H1 (cell line): ENCODE measurements around the gene CHD6. TPM values are rescaled to one million over a fixed set of nuclear protein-coding genes. Genes with fewer than 3 reads are reported as not detected.

Experiments
- CTCF ChIA-PET: fragments of 300-600 bp; sonication (Branson Sonifier 250); formaldehyde crosslinking; loops from one replicate; lab custom pipeline; 2021; ENCODE audit not compliant: partially characterized antibody; lab: Charles Lee
- POLR2A ChIA-PET: fragments of 300-600 bp; sonication (Branson Sonifier 250); formaldehyde crosslinking; loops from one replicate; lab custom pipeline; 2021; ENCODE audit warnings: inconsistent platforms; ENCODE audit not compliant: partially characterized antibody; lab: Charles Lee
- DNase-seq, 2 experiments: peaks; one replicate each; pipeline versions ENCODE4 v3.0.0 to v3.0.0-alpha.2; 2010 to 2022; ENCODE audit warnings: low spot score in 2 of 2, low read depth in 1 of 2, mixed read lengths in 1 of 2
- FAIRE-seq: peaks from 2 replicates; lab custom pipeline; 2011; peaks lifted over from hg19 to GRCh38; lab: Jason Lieb, UNC
- H2AFZ ChIP-seq: 2 replicates; pipeline ENCODE4 v1.8.1; 2012; ENCODE audit warnings: low read length, inconsistent platforms
- H2AK5ac ChIP-seq: 2 replicates; pipeline ENCODE4 v1.6.1; 2013; ENCODE audit warnings: low read depth, low read length
- H2BK120ac ChIP-seq: replicated peaks from 2 replicates; pipeline ENCODE3; 2013; ENCODE audit warnings: low read depth, low read length, inconsistent platforms
- H2BK12ac ChIP-seq: 2 replicates; pipeline ENCODE4 v1.6.1; 2013; ENCODE audit warnings: low read depth, low read length
- H2BK15ac ChIP-seq: 2 replicates; pipeline ENCODE4 v1.6.1; 2013; ENCODE audit warnings: low read length
- H2BK20ac ChIP-seq: 2 replicates; pipeline ENCODE4 v1.6.1; 2013; ENCODE audit warnings: low read length
- H2BK5ac ChIP-seq: 2 replicates; pipeline ENCODE4 v1.6.1; 2013; ENCODE audit warnings: low read depth, low read length
- H3K14ac ChIP-seq: 2 replicates; pipeline ENCODE4 v1.6.1; 2013; ENCODE audit warnings: inconsistent platforms; ENCODE audit not compliant: insufficient read length
- H3K18ac ChIP-seq: 2 replicates; pipeline ENCODE4 v1.6.1; 2013; ENCODE audit warnings: low read length; ENCODE audit errors: extremely low read depth
- H3K23ac ChIP-seq: 2 replicates; pipeline ENCODE4 v1.6.1; 2013; ENCODE audit warnings: inconsistent platforms; ENCODE audit not compliant: insufficient read length
- H3K23me2 ChIP-seq: 2 replicates; pipeline ENCODE4 v1.6.1; 2013; ENCODE audit warnings: low read depth, low read length
- H3K27ac ChIP-seq: 2 replicates; pipeline ENCODE4 v1.6.1; 2011; ENCODE audit warnings: low read depth, low read length, inconsistent platforms
- H3K27me3 ChIP-seq, 4 experiments: replicated peaks in 1 of 4; 1 replicate in 1 of 4; 2 replicates in 3 of 4; pipeline versions ENCODE4 v1.6.1 to v1.8.1; 2011 to 2013; ENCODE audit warnings: low read length in 3 of 4, mild to moderate bottlenecking in 3 of 4, inconsistent platforms in 2 of 4, mixed read lengths in 2 of 4, moderate library complexity in 1 of 4; ENCODE audit not compliant: control insufficient read depth in 3 of 4, insufficient read depth in 3 of 4; ENCODE audit errors: extremely low read depth in 1 of 4
- H3K36me3 ChIP-seq, 4 experiments: 2 replicates each; pipeline versions ENCODE4 v1.6.1 to v1.8.1; 2011 to 2013; ENCODE audit warnings: mild to moderate bottlenecking in 4 of 4, low read length in 3 of 4, moderate library complexity in 2 of 4, control low read depth in 1 of 4, inconsistent platforms in 1 of 4; ENCODE audit not compliant: insufficient read depth in 4 of 4, control insufficient read depth in 2 of 4
- H3K4ac ChIP-seq: replicated peaks from 2 replicates; pipeline ENCODE3; 2013; ENCODE audit warnings: low read length, low read depth, mixed read lengths, inconsistent platforms; ENCODE audit not compliant: insufficient read length
- H3K4me1 ChIP-seq, 4 experiments: replicated peaks in 1 of 4; 1 replicate in 1 of 4; 2 replicates in 3 of 4; pipeline versions ENCODE4 v1.6.1 to v1.8.1; 2011 to 2013; ENCODE audit warnings: low read length in 3 of 4, inconsistent platforms in 2 of 4, mixed read lengths in 1 of 4; ENCODE audit not compliant: insufficient read depth in 4 of 4, control insufficient read depth in 3 of 4
- H3K4me2 ChIP-seq, 2 experiments: 2 replicates each; pipeline versions ENCODE4 v1.6.1 to v1.8.1; 2011 to 2013; ENCODE audit warnings: low read depth in 2 of 2, low read length in 2 of 2, control low read depth in 1 of 2, inconsistent platforms in 1 of 2, mild to moderate bottlenecking in 1 of 2; ENCODE audit not compliant: insufficient read depth in 1 of 2
- H3K4me3 ChIP-seq, 4 experiments: fragments of 200-600, 300-600 bp in 1 of 4; sonication (generic), shearing (Covaris generic), sonication (Bioruptor Twin) in 1 of 4; 2 replicates each; pipeline versions ENCODE4 v1.5.1 to v1.8.1; 2011 to 2016; ENCODE audit warnings: low read length in 4 of 4, low read depth in 3 of 4, control low read depth in 2 of 4, inconsistent platforms in 2 of 4, mild to moderate bottlenecking in 2 of 4, mixed read lengths in 1 of 4, moderate library complexity in 1 of 4; ENCODE audit not compliant: insufficient read depth in 2 of 4; ENCODE audit errors: extremely low read depth in 1 of 4
- H3K56ac ChIP-seq: replicated peaks from 2 replicates; pipeline ENCODE3; 2013; ENCODE audit warnings: low read depth, mild to moderate bottlenecking, mixed read lengths, low read length, inconsistent platforms; ENCODE audit not compliant: insufficient read length
- H3K79me1 ChIP-seq: 2 replicates; pipeline ENCODE4 v1.6.1; 2013; ENCODE audit warnings: low read depth, low read length, control low read depth
- H3K79me2 ChIP-seq, 2 experiments: 2 replicates each; pipeline versions ENCODE4 v1.6.1 to v1.8.1; 2012 to 2013; ENCODE audit warnings: low read length in 2 of 2, mild to moderate bottlenecking in 2 of 2, inconsistent platforms in 1 of 2; ENCODE audit not compliant: insufficient read depth in 2 of 2, control insufficient read depth in 1 of 2
- H3K9ac ChIP-seq, 4 experiments: replicated peaks in 1 of 4; 1 replicate in 1 of 4; 2 replicates in 3 of 4; pipeline versions ENCODE4 v1.6.1 to v1.8.1; 2011 to 2013; ENCODE audit warnings: low read depth in 3 of 4, low read length in 3 of 4, control low read depth in 2 of 4, mild to moderate bottlenecking in 2 of 4, moderate library complexity in 2 of 4, inconsistent platforms in 1 of 4; ENCODE audit errors: extremely low read depth in 1 of 4
- H3K9me3 ChIP-seq, 2 experiments: 2 replicates each; pipeline versions ENCODE4 v1.6.1 to v1.8.1; 2012 to 2013; ENCODE audit warnings: mild to moderate bottlenecking in 2 of 2, moderate library complexity in 2 of 2, control low read depth in 1 of 2, inconsistent platforms in 1 of 2, low read depth in 1 of 2, low read length in 1 of 2, mixed read lengths in 1 of 2; ENCODE audit not compliant: insufficient read depth in 2 of 2
- H4K20me1 ChIP-seq, 2 experiments: replicated peaks in 1 of 2; 2 replicates each; pipeline versions ENCODE3 to v1.8.1; 2011 to 2013; ENCODE audit warnings: inconsistent platforms in 2 of 2, low read length in 2 of 2, mild to moderate bottlenecking in 1 of 2; ENCODE audit not compliant: insufficient read depth in 2 of 2, control insufficient read depth in 1 of 2
- H4K5ac ChIP-seq: 2 replicates; pipeline ENCODE4 v1.6.1; 2013; ENCODE audit warnings: low read length, low read depth, mixed read lengths, inconsistent platforms; ENCODE audit not compliant: insufficient read length
- H4K8ac ChIP-seq: 2 replicates; pipeline ENCODE4 v1.8.0; 2013; ENCODE audit warnings: mild to moderate bottlenecking, moderate library complexity, low read length, inconsistent platforms; ENCODE audit not compliant: insufficient read depth; ENCODE audit errors: extremely low read depth
- H4K91ac ChIP-seq: replicated peaks from 2 replicates; pipeline ENCODE3; 2013; ENCODE audit warnings: low read length, mixed read lengths, inconsistent platforms; ENCODE audit not compliant: insufficient read length
- RAD21 ChIP-seq, 2 experiments: IDR thresholded peaks in 1 of 2; conservative IDR thresholded peaks in 1 of 2; 2 replicates each; pipeline ENCODE4 v1.6.1; 2011; ENCODE audit warnings: low read depth in 2 of 2, low read length in 2 of 2, improper control_type of control experiment in 1 of 2, inconsistent platforms in 1 of 2, mild to moderate bottlenecking in 1 of 2, moderate library complexity in 1 of 2
- USF2 ChIP-seq: IDR thresholded peaks from 2 replicates; pipeline ENCODE4 v1.6.1; 2011; ENCODE audit warnings: low read length, improper control_type of control experiment
- WGBS, 2 experiments: shearing (Covaris generic) in 1 of 2; methylation state at CpG; one replicate each; pipeline versions ENCODE4 v1.1.6 to v1.1.7; 2013 to 2015; ENCODE audit warnings: low lambda C conversion rate in 2 of 2, mixed read lengths in 2 of 2, inconsistent platforms in 1 of 2, low coverage in 1 of 2, missing lambda C conversion rate in 1 of 2; ENCODE audit not compliant: insufficient replicate concordance in 2 of 2, insufficient coverage in 1 of 2, insufficient read length in 1 of 2; ENCODE audit errors: extremely low coverage in 1 of 2, missing lambda C conversion rate in 1 of 2; 5-methylcytosine and 5-hydroxymethylcytosine counted together
- polyA plus RNA-seq, 7 experiments: library from polyadenylated mRNA; depleted of rRNA in 3 of 7; stranded (reverse) in 5 of 7; unstranded in 2 of 7; fragments of >200 nt in 5 of 7; fragments of 200-250 nt in 2 of 7; gene quantifications; 1 replicate in 5 of 7; 2 replicates in 1 of 7; 4 replicates in 1 of 7; pipeline versions ENCODE4 v1.2.1 to v1.2.3, GENCODE V29; 2011 to 2013; ENCODE audit warnings: missing spikeins in 2 of 7, mixed read lengths in 2 of 7
- total RNA-seq: library from RNA; stranded (reverse); fragmentation: NEBNext Ultra II Directional; extraction: Animal tissue kit (Norgen Biotek cat#: 25700); gene quantifications from 2 replicates; pipeline ENCODE4 v1.2.1, GENCODE V29; 2021

CHD6 gene
- total and polyA plus RNA-seq, 2 of the 8 experiments (the other 6 are each of a cell fraction or from before 2014, with no cell fraction given): 11.1 to 62.9 TPM

DNA sequence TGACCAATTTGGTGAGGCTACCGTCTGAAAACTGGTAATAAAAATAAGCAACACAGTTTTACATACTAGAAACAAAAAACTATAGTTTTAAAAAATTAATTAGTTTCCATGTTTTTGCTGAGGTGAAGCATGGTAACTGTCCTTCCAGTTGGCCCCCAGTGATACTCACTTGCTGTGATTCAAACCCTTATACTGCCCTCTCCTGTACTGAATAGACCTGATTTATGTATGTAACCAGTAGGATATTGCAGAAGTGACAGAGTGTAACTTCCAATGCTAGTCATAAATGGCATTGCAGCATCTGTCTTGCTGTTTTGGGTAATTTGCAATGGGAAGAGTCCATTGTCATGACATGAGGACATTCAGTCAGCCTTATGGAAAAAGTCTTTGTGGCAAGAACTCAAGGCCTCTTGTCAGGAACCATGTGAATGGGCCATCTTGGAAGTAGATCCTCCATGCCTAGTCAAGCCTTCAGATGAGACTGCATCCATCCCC is 8.9 kb upstream of the CHD6 start:
- no peak overlapping the region for H4K8ac ChIP-seq

More for the DNA sequence above, 8.9 kb upstream of the CHD6 start:
- H3K4me1 ChIP-seq: peaks cover 0 to 3% (median 0%) of the 10 kb centered on the region in 4 experiments; a peak in 1 of 7 replicates
- H3K4ac ChIP-seq: no peak overlapping the region
- H3K9me3 ChIP-seq: no peaks in the 10 kb centered on the region
- no peaks in the 10 kb centered on the region for H4K20me1 ChIP-seq
- H3K79me1 ChIP-seq: no peaks in the 10 kb centered on the region
- H2AFZ ChIP-seq: no peak overlapping the region
- H3K14ac ChIP-seq: no peak overlapping the region
- no peak overlapping the region for H2BK15ac ChIP-seq
- no peaks in the 10 kb centered on the region for H3K36me3 ChIP-seq
- no peak for DNase-seq
- H2BK120ac ChIP-seq: no peak overlapping the region
- no peaks in the 10 kb centered on the region for H3K27me3 ChIP-seq
- no peak overlapping the region for H3K18ac ChIP-seq
- WGBS, 2 experiments: 88% methylated on average over 1 of the region's 1 CpG; no CpG with 5 or more reads in 1 of the 2 experiments
- POLR2A ChIA-PET: no interaction called here
- no peaks in the 10 kb centered on the region for H3K79me2 ChIP-seq
- no peak overlapping the region for H4K5ac ChIP-seq
- no peak overlapping the region for H2BK12ac ChIP-seq
- H3K27ac ChIP-seq: no peak overlapping the region
- H3K9ac ChIP-seq: no peak overlapping the region
- no peak overlapping the region for H3K56ac ChIP-seq
- H2AK5ac ChIP-seq: no peak overlapping the region
- H2BK5ac ChIP-seq: no peak overlapping the region
- H3K4me2 ChIP-seq: no peak overlapping the region
- H3K23ac ChIP-seq: no peak overlapping the region
- H2BK20ac ChIP-seq: no peak overlapping the region
- no peaks in the 10 kb centered on the region for H3K23me2 ChIP-seq
- H3K4me3 ChIP-seq: no peak overlapping the region
- no peak for FAIRE-seq
- CTCF ChIA-PET: no interaction called here
- peak; percentile 26 to 34; a peak in 2 of 4 replicates for TF ChIP-seq RAD21 (IDR thresholded peaks at IDR 0.05 in 1 of 2, conservative IDR thresholded peaks at IDR 0.05 in 1 of 2; ENCODE audit: low read depth in 2 of 2, low read length in 2 of 2)
- TF ChIP-seq USF2: no peak
- H4K91ac ChIP-seq: no peak overlapping the region
